ENCODE results near the gene CPE.
"Not testable (repeated sequence)": the region's sequence is repeated elsewhere in the genome, so short reads cannot be mapped to it uniquely, and the experiment has no call there.

CPE gene

GRCh38 chr4:165461159-165461821 is 82.5 kb downstream of the CPE start:
- no peak for DNase-seq (ENCODE audit: low read depth in 1 of 2, low spot score in 1 of 2)

- DNase-seq (ENCODE audit: low read depth in 1 of 2, low spot score in 1 of 2) = no peak
Observed at GRCh38 chr4:165462009-165462408, 83.2 kb downstream of the CPE start.

GRCh38 chr4:165464376-165464775 is 85.6 kb downstream of the CPE start:
- no peak for DNase-seq (ENCODE audit: low read depth in 1 of 2, low spot score in 1 of 2)

- no peak for DNase-seq (ENCODE audit: low read depth in 1 of 2, low spot score in 1 of 2)
Observed at GRCh38 chr4:165464813-165465381, 86.1 kb downstream of the CPE start.

GRCh38 chr4:165470009-165470408 is 91.2 kb downstream of the CPE start:
- DNase-seq (ENCODE audit: low read depth in 1 of 2, low spot score in 1 of 2) = no peak

- no peak for DNase-seq (ENCODE audit: low read depth in 1 of 2, low spot score in 1 of 2)
Observed at GRCh38 chr4:165472943-165473676, 94.3 kb downstream of the CPE start.

GRCh38 chr4:165474784-165475705 is 96.2 kb downstream of the CPE start:
- no peak for DNase-seq (ENCODE audit: low read depth in 1 of 2, low spot score in 1 of 2)

- no peak for DNase-seq (ENCODE audit: low read depth in 1 of 2, low spot score in 1 of 2)
Observed at GRCh38 chr4:165475706-165476070, 96.9 kb downstream of the CPE start.

GRCh38 chr4:165476214-165477098 is 97.6 kb downstream of the CPE start:
- DNase-seq (ENCODE audit: low read depth in 1 of 2, low spot score in 1 of 2) = no peak

- no peak for DNase-seq (ENCODE audit: low read depth in 1 of 2, low spot score in 1 of 2)
Observed at GRCh38 chr4:165477799-165478198, 99.0 kb downstream of the CPE start.

- DNase-seq (ENCODE audit: low read depth in 1 of 2, low spot score in 1 of 2) = no peak
Observed at GRCh38 chr4:165478260-165478659, 99.5 kb downstream of the CPE start.

GRCh38 chr4:165481053-165481835 is 102.4 kb downstream of the CPE start:
- DNase-seq (ENCODE audit: low read depth in 1 of 2, low spot score in 1 of 2) = no peak

- DNase-seq (ENCODE audit: low read depth in 1 of 2, low spot score in 1 of 2) = no peak
Observed at GRCh38 chr4:165489786-165490185, 111.0 kb downstream of the CPE start.

- DNase-seq (ENCODE audit: low read depth in 1 of 2, low spot score in 1 of 2) = not testable (repeated sequence)
Observed at GRCh38 chr4:165492583-165492982, 113.8 kb downstream of the CPE start.

- DNase-seq (ENCODE audit: low read depth in 1 of 2, low spot score in 1 of 2) = peak; percentile 31 to 50
Observed at GRCh38 chr4:165493359-165493758, 114.6 kb downstream of the CPE start.

- no peak for DNase-seq (ENCODE audit: low read depth in 1 of 2, low spot score in 1 of 2)
Observed at GRCh38 chr4:165502916-165503907, 124.4 kb downstream of the CPE start.

GRCh38 chr4:165504184-165504583 is 125.4 kb downstream of the CPE start:
- no peak for DNase-seq (ENCODE audit: low read depth in 1 of 2, low spot score in 1 of 2)
